HepG2 (cell line): Measurements from ENCODE around the gene CAPS. TPM values are rescaled to one million over a fixed set of nuclear protein-coding genes. Genes with fewer than 3 reads are reported as not detected.

ENCODE experiments used
- ATAC-seq: fragments of 200-7000 bp; cut with Tn5 transposase; 3 replicates; pipeline ENCODE4 v1.9.1; 2020; ENCODE audit warnings: mild to moderate bottlenecking, moderate library complexity
- BruUV-seq: library from RNA; stranded (reverse); fragments of 400-500 nt; replicated peaks from 2 replicates; lab custom pipeline; 2021; lab: Mats Ljungman, UMichigan
- CTCF ChIA-PET: fragments of 300-600 bp; formaldehyde crosslinking; extraction: SDS; loops from one replicate; lab custom pipeline; 2021; ENCODE audit warnings: low total read pairs, inconsistent platforms, low intra/inter-chr PET ratio; lab: Yijun Ruan, JAX
- POLR2A ChIA-PET: fragments of 350-600 bp; sonication (Branson Sonifier 250); formaldehyde crosslinking; loops from one replicate; lab custom pipeline; 2020; ENCODE audit warnings: antibody characterized with exemption, inconsistent platforms; lab: Yijun Ruan, JAX
- DNase-seq: peaks from one replicate; pipeline ENCODE4 v3.0.0-alpha.2; 2015; ENCODE audit warnings: low spot score
- FAIRE-seq: peaks from 3 replicates; lab custom pipeline; 2011; peaks lifted over from hg19 to GRCh38; lab: Jason Lieb, UNC
- H2AFZ ChIP-seq: one replicate; pipeline ENCODE4 v1.6.1; 2011; ENCODE audit warnings: low read length, inconsistent platforms
- H3K27ac ChIP-seq: fragments of 300-600 bp; 3 replicates; pipeline ENCODE4 v1.8.0; 2011; ENCODE audit warnings: mixed run types, mild to moderate bottlenecking, mixed read lengths, low read length, inconsistent platforms; ENCODE audit not compliant: insufficient read depth; ENCODE audit errors: extremely low read length
- H3K27me3 ChIP-seq, 2 experiments: fragments of 200-600 bp in 1 of 2; 2 replicates in 1 of 2; 3 replicates in 1 of 2; pipeline versions ENCODE4 v1.6.0 to v1.8.0; 2011; ENCODE audit warnings: low read length in 2 of 2, mild to moderate bottlenecking in 2 of 2, moderate library complexity in 2 of 2, inconsistent platforms in 1 of 2; ENCODE audit not compliant: insufficient read depth in 2 of 2, control insufficient read depth in 1 of 2
- H3K36me3 ChIP-seq, 2 experiments: fragments of 200-600 bp in 1 of 2; replicated peaks in 1 of 2; 2 replicates in 1 of 2; 3 replicates in 1 of 2; pipeline versions ENCODE4 v1.5.1 to v1.8.0; 2011; ENCODE audit warnings: low read length in 2 of 2, inconsistent platforms in 1 of 2; ENCODE audit not compliant: insufficient read depth in 2 of 2, control insufficient read depth in 1 of 2
- H3K4me1 ChIP-seq: 2 replicates; pipeline ENCODE4 v1.5.1; 2012; ENCODE audit warnings: low read length, inconsistent platforms; ENCODE audit not compliant: insufficient read depth
- H3K4me2 ChIP-seq: 2 replicates; pipeline ENCODE4 v1.6.0; 2011; ENCODE audit warnings: low read depth, low read length, inconsistent platforms
- H3K4me3 ChIP-seq, 3 experiments: fragments of 200-600 bp in 1 of 3; sonication (generic), shearing (Covaris generic) in 1 of 3; replicated peaks in 1 of 3; 2 replicates each; pipeline ENCODE4 v1.5.1; 2011 to 2016; ENCODE audit warnings: low read length in 3 of 3, inconsistent platforms in 2 of 3, low read depth in 2 of 3, mild to moderate bottlenecking in 2 of 3, control low read depth in 1 of 3, mixed read lengths in 1 of 3; ENCODE audit not compliant: insufficient read depth in 1 of 3
- H3K79me2 ChIP-seq: one replicate; pipeline ENCODE4 v1.6.1; 2011; ENCODE audit warnings: low read length, inconsistent platforms; ENCODE audit not compliant: insufficient read depth
- H3K9ac ChIP-seq: 2 replicates; pipeline ENCODE4 v1.6.0; 2011; ENCODE audit warnings: mild to moderate bottlenecking, low read depth, low read length, inconsistent platforms; ENCODE audit not compliant: insufficient read depth
- H3K9me3 ChIP-seq: 2 replicates; pipeline ENCODE4 v1.5.1; 2012; ENCODE audit warnings: mild to moderate bottlenecking, low read length
- H4K20me1 ChIP-seq: 2 replicates; pipeline ENCODE4 v1.6.0; 2011; ENCODE audit warnings: inconsistent platforms, mild to moderate bottlenecking, low read length, moderate library complexity; ENCODE audit not compliant: insufficient read depth
- AGO2 ChIP-seq: fragments of 200-400 bp; formaldehyde crosslinking; optimal IDR thresholded peaks from 2 replicates; pipeline ENCODE3; 2017; ENCODE audit warnings: mild to moderate bottlenecking, low read depth, low read length, moderate library complexity
- E2F1 ChIP-seq: sonication (generic); formaldehyde crosslinking; IDR thresholded peaks from 2 replicates; pipeline ENCODE4 v1.5.0; 2020; ENCODE audit warnings: missing genetic modification reagents
- ZMAT3 ChIP-seq: sonication (generic); formaldehyde crosslinking; conservative IDR thresholded peaks from 2 replicates; pipeline ENCODE4 v1.7.0; 2021; ENCODE audit warnings: missing genetic modification reagents
- ZNF350 ChIP-seq: sonication (generic); formaldehyde crosslinking; IDR thresholded peaks from 2 replicates; pipeline ENCODE4 v1.4.0; 2020; ENCODE audit warnings: mild to moderate bottlenecking, low read depth, missing genetic modification reagents, borderline replicate concordance
- ZNF687 ChIP-seq: sonication (generic); formaldehyde crosslinking; IDR thresholded peaks from 2 replicates; pipeline ENCODE4 v1.5.1; 2020; ENCODE audit warnings: mild to moderate bottlenecking, missing genetic modification reagents, moderate library complexity
- ZNF720 ChIP-seq: sonication (generic); formaldehyde crosslinking; IDR thresholded peaks from 2 replicates; pipeline ENCODE4 v1.4.0; 2020; ENCODE audit warnings: missing genetic modification reagents
- WGBS: methylation state at CpG from one replicate; pipeline ENCODE4 v1.1.6; 2017; ENCODE audit warnings: low lambda C conversion rate; 5-methylcytosine and 5-hydroxymethylcytosine counted together
- in situ Hi-C: cut with HindIII; loops from 2 replicates; pipeline ENCODE4 v1.10.0; 2017; ENCODE audit warnings: low pct_unique_long_range_greater_than_20kb; ENCODE audit not compliant: extremely low pct_ligation_motif_present
- intact Hi-C: fragments of 100-400 bp; cut with micrococcal nuclease; formaldehyde crosslinking; loops from one replicate; pipeline ENCODE4 v1.10.0; 2022; ENCODE audit not compliant: unreplicated experiment
- polyA plus RNA-seq, 8 experiments: library from polyadenylated mRNA; depleted of rRNA in 3 of 8; stranded (reverse) in 7 of 8; unstranded in 1 of 8; fragments of >200 nt; fragmentation: Illumina TruSeq in 4 of 8; extraction: Trizol in 4 of 8; gene quantifications; 2 replicates each; pipeline versions ENCODE4 v1.2.1 to v1.2.3, GENCODE V29; 2011 to 2016; ENCODE audit warnings: low read depth in 4 of 8, missing spikeins in 1 of 8, mixed read lengths in 1 of 8; ENCODE audit not compliant: insufficient read depth in 1 of 8
- total RNA-seq, 5 experiments: library from RNA; depleted of rRNA; stranded (reverse); fragments of >200 nt; fragmentation: Illumina TruSeq; extraction: Trizol; gene quantifications; 2 replicates each; pipeline ENCODE4 v1.2.3, GENCODE V29; 2016; ENCODE audit warnings: low read depth in 1 of 5

CAPS gene
- total and polyA plus RNA-seq, 2 of the 13 experiments (the other 11 are each of a cell fraction or from before 2014, with no cell fraction given): 3.1 TPM

- no TSS peak for BruUV-seq
- FAIRE-seq (no peak), DNase-seq (no peak), ATAC-seq (no peak)
- no peak overlapping the region for H3K27ac ChIP-seq
- peaks cover 57% of the 10 kb centered on the region; the same call in 1 of the 2 replicates for H4K20me1 ChIP-seq
- H3K9me3 ChIP-seq: no peaks in the 10 kb centered on the region
- 0 out of 2 replicates have a peak overlapping the region, but pooled peaks have one; percentile 15 for H3K9ac ChIP-seq
- CTCF ChIA-PET: no interaction called here
- H3K36me3 ChIP-seq: peaks cover 35 to 76% of the 10 kb centered on the region in 2 experiments
- WGBS: 93% methylated on average over 19 of the region's 21 CpGs
- intact Hi-C loops: no loop called here
- peaks cover 11% of the 10 kb centered on the region for H3K4me1 ChIP-seq
- H3K4me2 ChIP-seq: no peak overlapping the region
- POLR2A ChIA-PET: no interaction called here
- in situ Hi-C loops: no loop called here
- H3K27me3 ChIP-seq: no peaks in the 10 kb centered on the region
- no peak for TF ChIP-seq E2F1 (CRISPR knock-in tag)
- no peak for TF ChIP-seq ZNF720 (CRISPR knock-in tag)
- no peak for TF ChIP-seq ZMAT3 (CRISPR knock-in tag)
- TF ChIP-seq AGO2: peak; percentile 57
- peaks cover 75% of the 10 kb centered on the region for H3K79me2 ChIP-seq
- H3K4me3 ChIP-seq: no peak overlapping the region
- H2AFZ ChIP-seq: no peak overlapping the region
Measured at GRCh38 chr19:5940260-5941208, 26.5 kb downstream of the CAPS start.

- H3K27me3 ChIP-seq: no peaks in the 10 kb centered on the region
- H3K4me1 ChIP-seq: peaks cover 11% of the 10 kb centered on the region
- peaks cover 30 to 69% of the 10 kb centered on the region in 2 experiments for H3K36me3 ChIP-seq
- no peaks in the 10 kb centered on the region for H3K9me3 ChIP-seq
- no peak overlapping the region for H3K4me2 ChIP-seq
- POLR2A ChIA-PET: interaction anchor here (0.7 to 0.8 kb wide), 2 partner anchors 20 to 38 kb away, joined by 3 to 6 read pairs; partner anchors contain the start of gene NDUFA11
- no peak overlapping the region for H2AFZ ChIP-seq
- DNase-seq: no peak
- CTCF ChIA-PET: no interaction called here
- TF ChIP-seq ZNF687 (CRISPR knock-in tag) (peak; percentile 24; the same call in 1 of the 2 replicates), ZNF350 (CRISPR knock-in tag) (no peak)
- TF ChIP-seq, all 625 proteins: peak for 1
- BruUV-seq: no TSS peak
- 96% methylated on average over 4 of the region's 11 CpGs for WGBS
- no peak overlapping the region for H3K9ac ChIP-seq
- H3K4me3 ChIP-seq: no peak overlapping the region
- FAIRE-seq (no peak), ATAC-seq (no peak)
- H3K27ac ChIP-seq: no peak overlapping the region
- intact Hi-C loops (no loop called here), in situ Hi-C loops (no loop called here)
- peaks cover 53% of the 10 kb centered on the region; the same call in 1 of the 2 replicates for H4K20me1 ChIP-seq
- H3K79me2 ChIP-seq: peaks cover 77% of the 10 kb centered on the region
Measured at GRCh38 chr19:5941673-5942072, 27.6 kb downstream of the CAPS start.
